Measurements from ENCODE around the gene PRLR. TPM values are rescaled to one million over a fixed set of nuclear protein-coding genes. Genes with fewer than 3 reads are reported as not detected.

PRLR gene
- total RNA-seq, 4 donors from 2014 or later: 0.10 to 0.65 (median 0.39) TPM

GRCh38 chr5:35146406-35146805 is 83.9 kb downstream of the PRLR start:
- no peaks in the 10 kb centered on the region for H3K4me1 ChIP-seq
- H3K27me3 ChIP-seq: no peaks in the 10 kb centered on the region
- no peaks in the 10 kb centered on the region for H3K36me3 ChIP-seq
- intact Hi-C loops (cut with DNase I; ENCODE audit: low total_unique reads): no loop called here
- in situ Hi-C loops (cut with MboI; ENCODE audit: low sequenced_read_pairs in 4 of 4): no loop called here
- H3K27ac ChIP-seq: no peak overlapping the region
- DNase-seq (no peak), ATAC-seq (no peak)
- H3K4me3 ChIP-seq: no peak overlapping the region
- no peaks in the 10 kb centered on the region for H3K9me3 ChIP-seq
- TF ChIP-seq CTCF (IDR thresholded peaks at IDR 0.05 in 4 of 5, conservative IDR thresholded peaks at IDR 0.05 in 1 of 5) (no peak), POLR2A (IDR thresholded peaks at IDR 0.05) (no peak)

GRCh38 chr5:35145691-35146317 is 84.5 kb downstream of the PRLR start:
- Histone ChIP-seq H3K36me3 (no peaks in the 10 kb centered on the region), H3K27ac (no peak overlapping the region), H3K27me3 (no peaks in the 10 kb centered on the region), H3K4me3 (no peak overlapping the region), H3K4me1 (no peaks in the 10 kb centered on the region), H3K9me3 (no peaks in the 10 kb centered on the region)
- ATAC-seq (no peak), DNase-seq (no peak)
- in situ Hi-C loops (cut with MboI; ENCODE audit: low sequenced_read_pairs in 4 of 4) (no loop called here), intact Hi-C loops (cut with DNase I; ENCODE audit: low total_unique reads) (no loop called here)
- TF ChIP-seq CTCF (IDR thresholded peaks at IDR 0.05 in 4 of 5, conservative IDR thresholded peaks at IDR 0.05 in 1 of 5) (no peak), POLR2A (IDR thresholded peaks at IDR 0.05) (no peak)

- Histone ChIP-seq H3K27ac (no peak overlapping the region), H3K36me3 (no peaks in the 10 kb centered on the region), H3K27me3 (no peaks in the 10 kb centered on the region), H3K4me1 (no peaks in the 10 kb centered on the region), H3K4me3 (no peak overlapping the region), H3K9me3 (no peaks in the 10 kb centered on the region)
- DNase-seq (no peak), ATAC-seq (no peak)
- intact Hi-C loops (cut with DNase I; ENCODE audit: low total_unique reads) (no loop called here), in situ Hi-C loops (cut with MboI; ENCODE audit: low sequenced_read_pairs in 4 of 4) (no loop called here)
- no peak for TF ChIP-seq POLR2A (IDR thresholded peaks at IDR 0.05)
- no peak for TF ChIP-seq CTCF (IDR thresholded peaks at IDR 0.05 in 4 of 5, conservative IDR thresholded peaks at IDR 0.05 in 1 of 5)
Observed at GRCh38 chr5:35145012-35145411, 85.3 kb downstream of the PRLR start.

- H3K4me1 ChIP-seq: no peaks in the 10 kb centered on the region
- DNase-seq (no peak), ATAC-seq (no peak)
- H3K9me3 ChIP-seq: no peaks in the 10 kb centered on the region
- intact Hi-C loops (cut with DNase I; ENCODE audit: low total_unique reads) (no loop called here), in situ Hi-C loops (cut with MboI; ENCODE audit: low sequenced_read_pairs in 4 of 4) (no loop called here)
- no peaks in the 10 kb centered on the region for H3K36me3 ChIP-seq
- H3K27ac ChIP-seq: no peak overlapping the region
- no peak overlapping the region for H3K4me3 ChIP-seq
- no peaks in the 10 kb centered on the region for H3K27me3 ChIP-seq
- TF ChIP-seq CTCF (IDR thresholded peaks at IDR 0.05 in 4 of 5, conservative IDR thresholded peaks at IDR 0.05 in 1 of 5): no peak
- no peak for TF ChIP-seq POLR2A (IDR thresholded peaks at IDR 0.05)
Observed at GRCh38 chr5:35143841-35144240, 86.4 kb downstream of the PRLR start.

- in situ Hi-C loops (cut with MboI; ENCODE audit: low sequenced_read_pairs in 4 of 4) (no loop called here), intact Hi-C loops (cut with DNase I; ENCODE audit: low total_unique reads) (no loop called here)
- TF ChIP-seq CTCF (IDR thresholded peaks at IDR 0.05 in 4 of 5, conservative IDR thresholded peaks at IDR 0.05 in 1 of 5) (no peak), POLR2A (IDR thresholded peaks at IDR 0.05) (no peak)
Observed at GRCh38 chr5:35141739-35142138, 88.5 kb downstream of the PRLR start.

More at GRCh38 chr5:35141739-35142138, 88.5 kb downstream of the PRLR start:
- ATAC-seq (no peak), DNase-seq (no peak)
- H3K4me3 ChIP-seq: no peak overlapping the region
- H3K4me1 ChIP-seq: no peaks in the 10 kb centered on the region
- H3K36me3 ChIP-seq: no peaks in the 10 kb centered on the region
- H3K27me3 ChIP-seq: no peaks in the 10 kb centered on the region
- no peak overlapping the region for H3K27ac ChIP-seq
- no peaks in the 10 kb centered on the region for H3K9me3 ChIP-seq

All from gastrocnemius medialis (tissue), 4 donors.